ENCODE measurements around the gene NLRP5. TPM values are rescaled to one million over a fixed set of nuclear protein-coding genes. Genes with fewer than 3 reads are reported as not detected.
"Not testable (repeated sequence)": the region's sequence is repeated elsewhere in the genome, so short reads cannot be mapped to it uniquely, and the experiment has no call there.

The NLRP5 gene
- total RNA-seq (2014; rRNA removed; shearing (Covaris generic)), result 4.9 and 5.1 TPM in 2 replicates

GRCh38 chr19:55986487-55986886, at the start of gene NLRP5:
TSS of gene NLRP5 (plus strand) at chr19:55986775.
- peak; percentile 40 for DNase-seq (ENCODE audit: low read depth)

- peak; percentile 33 for DNase-seq (ENCODE audit: low read depth)
Measured at GRCh38 chr19:55939206-55939605, 47.4 kb upstream of the NLRP5 start.

GRCh38 chr19:55940306-55940705, 46.3 kb upstream of the NLRP5 start:
- DNase-seq (ENCODE audit: low read depth), result no peak

GRCh38 chr19:55947532-55947931, 39.0 kb upstream of the NLRP5 start, which contains the start of gene NLRP8:
TSS of gene NLRP8 (plus strand) at chr19:55947832.
- no peak for DNase-seq (ENCODE audit: low read depth)

GRCh38 chr19:55950566-55950965, 36.0 kb upstream of the NLRP5 start:
- DNase-seq (ENCODE audit: low read depth), result not testable (repeated sequence)

GRCh38 chr19:55956431-55956830, 30.1 kb upstream of the NLRP5 start:
- no peak for DNase-seq (ENCODE audit: low read depth)

- peak; percentile 94 for DNase-seq (ENCODE audit: low read depth)
Measured at GRCh38 chr19:55958356-55958755, 28.2 kb upstream of the NLRP5 start.

GRCh38 chr19:55959996-55960675, 26.4 kb upstream of the NLRP5 start:
- DNase-seq (ENCODE audit: low read depth), result no peak

- DNase-seq (ENCODE audit: low read depth), result peak; percentile 86
Measured at GRCh38 chr19:55962186-55962585, 24.4 kb upstream of the NLRP5 start.

- DNase-seq (ENCODE audit: low read depth), result no peak
Measured at GRCh38 chr19:55973982-55974381, 12.6 kb upstream of the NLRP5 start.

- no peak for DNase-seq (ENCODE audit: low read depth)
Measured at GRCh38 chr19:55980415-55980814, 6.2 kb upstream of the NLRP5 start.

- no peak for DNase-seq (ENCODE audit: low read depth)
Measured at GRCh38 chr19:55985254-55985653, 1.3 kb upstream of the NLRP5 start.

GRCh38 chr19:55990831-55991230, 4.3 kb downstream of the NLRP5 start:
- no peak for DNase-seq (ENCODE audit: low read depth)

GRCh38 chr19:55993492-55993891, 6.9 kb downstream of the NLRP5 start:
- no peak for DNase-seq (ENCODE audit: low read depth)

- no peak for DNase-seq (ENCODE audit: low read depth)
Measured at GRCh38 chr19:56014765-56015164, 28.2 kb downstream of the NLRP5 start.

GRCh38 chr19:56015756-56016155, 29.2 kb downstream of the NLRP5 start:
- DNase-seq (ENCODE audit: low read depth), result peak; percentile 46

GRCh38 chr19:56019325-56019724, 32.8 kb downstream of the NLRP5 start:
- not testable (repeated sequence) for DNase-seq (ENCODE audit: low read depth)

- DNase-seq (ENCODE audit: low read depth), result not testable (repeated sequence)
Measured at GRCh38 chr19:56020355-56020975, 33.9 kb downstream of the NLRP5 start.

- peak; percentile 62 for DNase-seq (ENCODE audit: low read depth)
Measured at GRCh38 chr19:56026769-56027168, 40.2 kb downstream of the NLRP5 start.

GRCh38 chr19:56053596-56053995, 67.0 kb downstream of the NLRP5 start:
- no peak for DNase-seq (ENCODE audit: low read depth)

- DNase-seq (ENCODE audit: low read depth), result peak; percentile 73
Measured at GRCh38 chr19:56066152-56067023, 79.8 kb downstream of the NLRP5 start.

- no peak for DNase-seq (ENCODE audit: low read depth)
Measured at GRCh38 chr19:56069642-56070041, 83.1 kb downstream of the NLRP5 start.

Data from Daoy (cell line).